Measurements from ENCODE around the gene GPBAR1. TPM values are rescaled to one million over a fixed set of nuclear protein-coding genes. Genes with fewer than 3 reads are reported as not detected.

The GPBAR1 gene
- polyA plus RNA-seq, 1 of the 3 experiments (the other 2 are of a cell fraction) = 0.13 TPM

- no peak for TF ChIP-seq CTCF (IDR thresholded peaks at IDR 0.05)
- no peak for TF ChIP-seq GABPA (IDR thresholded peaks at IDR 0.05; ENCODE audit: low read depth)
- TF ChIP-seq SIN3A (IDR thresholded peaks at IDR 0.05; ENCODE audit: borderline replicate concordance, low read depth, low read length) = no peak
- TF ChIP-seq NRF1 (IDR thresholded peaks at IDR 0.05; ENCODE audit: low read depth, low read length) = no peak
Measured at GRCh38 chr2:218235017-218235416, 25.8 kb upstream of the GPBAR1 start (continued).

- Histone ChIP-seq H3K36me3 (replicated peaks in 1 of 2; ENCODE audit: control insufficient read depth in 1 of 2, insufficient read depth in 2 of 2, low read length in 1 of 2) (peaks cover 64 to 98% of the 10 kb centered on the region in 2 experiments), H3F3A (replicated peaks; ENCODE audit: insufficient read depth) (peaks cover 13% of the 10 kb centered on the region), H3K9me2 (no peaks in the 10 kb centered on the region), H3K79me2 (ENCODE audit: insufficient read depth) (peaks cover 84% of the 10 kb centered on the region), H3K27me3 (ENCODE audit: insufficient read depth) (no peaks in the 10 kb centered on the region), H3K27ac (ENCODE audit: low read depth in 2 of 2, low read length in 1 of 2) (no peak overlapping the region), H3K4me3 (ENCODE audit: low read depth in 2 of 2, low read length in 1 of 2) (no peak overlapping the region), H3K9ac (no peak overlapping the region), H3K4me2 (no peak overlapping the region), H3K4me1 (ENCODE audit: control insufficient read depth in 1 of 2, insufficient read depth in 2 of 2, low read depth in 1 of 2, low read length in 1 of 2) (no peaks in the 10 kb centered on the region), H4K20me1 (ENCODE audit: insufficient read depth) (no peaks in the 10 kb centered on the region), H2AFZ (ENCODE audit: low read depth) (no peak overlapping the region), H3K9me3 (no peaks in the 10 kb centered on the region)
- no peak for TF ChIP-seq POLR2AphosphoS5 (IDR thresholded peaks at IDR 0.05; ENCODE audit: low read depth, low read length)
- no peak for TF ChIP-seq ELF1 (IDR thresholded peaks at IDR 0.05)
- no peak for TF ChIP-seq EZH2phosphoT487 (IDR thresholded peaks at IDR 0.05; ENCODE audit: borderline replicate concordance, low read depth)
- no peak for TF ChIP-seq USF2 (IDR thresholded peaks at IDR 0.05; ENCODE audit: borderline replicate concordance, low read depth, low read length)
- no peak for TF ChIP-seq NFIC (IDR thresholded peaks at IDR 0.05; ENCODE audit: borderline replicate concordance)
- no peak for TF ChIP-seq CTCF (IDR thresholded peaks at IDR 0.05)
- TF ChIP-seq GABPA (IDR thresholded peaks at IDR 0.05; ENCODE audit: low read depth) = no peak
- no peak for TF ChIP-seq MXI1 (IDR thresholded peaks at IDR 0.05; ENCODE audit: low read depth, low read length)
- no peak for TF ChIP-seq TCF12 (IDR thresholded peaks at IDR 0.05)
- TF ChIP-seq TEAD4 (IDR thresholded peaks at IDR 0.05; ENCODE audit: borderline replicate concordance, insufficient read depth) = no peak
- TF ChIP-seq RCOR1 (IDR thresholded peaks at IDR 0.05; ENCODE audit: low read length) = no peak
- TF ChIP-seq CHD2 (IDR thresholded peaks at IDR 0.05; ENCODE audit: low read length, partially characterized antibody) = no peak
- TF ChIP-seq RFX5 (IDR thresholded peaks at IDR 0.05; ENCODE audit: low read length) = no peak
- TF ChIP-seq JUND (IDR thresholded peaks at IDR 0.05) = no peak
- WGBS (ENCODE audit: low lambda C conversion rate) = 95% methylated on average over 4 of the region's 4 CpGs
- DNase-seq = no peak
- CTCF ChIA-PET = no interaction called here
- POLR2A ChIA-PET = no interaction called here
Measured at GRCh38 chr2:218236829-218237228, 24.0 kb upstream of the GPBAR1 start.

All from SK-N-SH (cell line).